ENCODE results near the gene MANF. TPM values are rescaled to one million over a fixed set of nuclear protein-coding genes. Genes with fewer than 3 reads are reported as not detected.

MANF gene
- total RNA-seq, 1 experiment from 2014 or later = 176 TPM

DNA sequence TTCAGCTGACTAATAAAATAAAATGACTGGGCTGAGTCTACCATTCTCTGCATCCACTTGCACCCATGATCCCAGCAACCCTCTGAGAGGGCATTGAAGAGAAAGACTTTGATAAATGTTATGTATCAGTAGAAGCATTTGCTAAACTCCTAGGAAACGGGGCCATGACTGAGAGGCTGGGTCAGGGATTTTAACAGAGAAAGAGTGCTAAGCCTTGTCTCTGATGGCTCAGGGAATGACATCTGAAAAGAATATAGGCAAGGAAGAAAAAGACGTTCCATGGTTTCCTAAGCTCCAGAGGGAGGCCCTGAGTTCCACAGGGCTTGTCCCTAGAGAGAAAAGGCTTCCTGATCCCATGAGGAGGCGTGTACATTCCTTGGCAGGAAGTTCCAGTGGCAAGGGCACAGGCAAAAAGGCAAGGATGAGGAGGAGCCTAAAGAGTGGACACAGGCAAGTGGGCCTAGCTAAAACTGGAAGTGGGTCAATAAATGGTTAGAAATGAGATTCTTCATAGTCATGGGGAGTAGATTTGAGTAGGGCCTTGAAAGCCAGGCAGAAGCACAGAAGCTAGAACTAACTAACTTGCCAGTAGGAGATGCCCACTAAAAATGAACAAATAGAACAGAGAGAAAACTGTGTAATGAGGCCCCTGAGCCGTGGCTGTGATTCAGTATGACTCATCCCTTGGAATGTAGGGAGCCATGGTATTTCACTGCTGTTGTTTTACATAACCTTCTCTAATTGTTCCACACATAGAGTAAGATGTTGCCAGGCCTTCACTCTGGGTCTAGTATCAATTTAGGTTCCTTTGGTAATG lies 44.9 kb upstream of the MANF start:
- H3K9me3 Mint-ChIP-seq (ENCODE audit: low read depth, unreplicated experiment) = no peaks in the 10 kb centered on the region
- no TSS peak for BruUV-seq (replicated peaks)
- H3K27ac Mint-ChIP-seq (ENCODE audit: unreplicated experiment) = peak overlapping the region; percentile 72
- no peak for TF ChIP-seq CTCF (IDR thresholded peaks at IDR 0.05; ENCODE audit: unreplicated experiment)
- peaks cover 10% of the 10 kb centered on the region for H3K36me3 Mint-ChIP-seq (ENCODE audit: insufficient read depth, unreplicated experiment)
- peak; percentile 59 for DNase-seq
- CTCF ChIA-PET = interaction anchor here (0.6 to 1.0 kb wide), 3 partner anchors 19 to 684 kb away, joined by 3 to 4 read pairs (median 3); no protein-coding TSS in a partner anchor
- H3K4me1 Mint-ChIP-seq (ENCODE audit: low read depth, unreplicated experiment) = peaks cover 36% of the 10 kb centered on the region
- no peaks in the 10 kb centered on the region for H3K27me3 Mint-ChIP-seq (ENCODE audit: unreplicated experiment)
- peak overlapping the region; percentile 8 for H3K4me3 Mint-ChIP-seq (ENCODE audit: low read depth, unreplicated experiment)
- intact Hi-C loops (cut with micrococcal nuclease; ENCODE audit: unreplicated experiment) = no loop called here

- Mint-ChIP-seq H3K27me3 (ENCODE audit: unreplicated experiment) (no peaks in the 10 kb centered on the region), H3K4me1 (ENCODE audit: low read depth, unreplicated experiment) (peaks cover 36% of the 10 kb centered on the region), H3K4me3 (ENCODE audit: low read depth, unreplicated experiment) (no peak overlapping the region), H3K27ac (ENCODE audit: unreplicated experiment) (no peak overlapping the region), H3K9me3 (ENCODE audit: low read depth, unreplicated experiment) (no peaks in the 10 kb centered on the region), H3K36me3 (ENCODE audit: insufficient read depth, unreplicated experiment) (peaks cover 10% of the 10 kb centered on the region)
- BruUV-seq (replicated peaks) = no TSS peak
- CTCF ChIA-PET = interaction anchor here (0.6 to 0.7 kb wide), 2 partner anchors 19 to 41 kb away, joined by 3 read pairs; no protein-coding TSS in a partner anchor
- intact Hi-C loops (cut with micrococcal nuclease; ENCODE audit: unreplicated experiment) = no loop called here
- TF ChIP-seq CTCF (IDR thresholded peaks at IDR 0.05; ENCODE audit: unreplicated experiment) = no peak
- peak; percentile 24 for DNase-seq
Measured at GRCh38 chr3:51340989-51341636, 44.0 kb upstream of the MANF start.

DNA sequence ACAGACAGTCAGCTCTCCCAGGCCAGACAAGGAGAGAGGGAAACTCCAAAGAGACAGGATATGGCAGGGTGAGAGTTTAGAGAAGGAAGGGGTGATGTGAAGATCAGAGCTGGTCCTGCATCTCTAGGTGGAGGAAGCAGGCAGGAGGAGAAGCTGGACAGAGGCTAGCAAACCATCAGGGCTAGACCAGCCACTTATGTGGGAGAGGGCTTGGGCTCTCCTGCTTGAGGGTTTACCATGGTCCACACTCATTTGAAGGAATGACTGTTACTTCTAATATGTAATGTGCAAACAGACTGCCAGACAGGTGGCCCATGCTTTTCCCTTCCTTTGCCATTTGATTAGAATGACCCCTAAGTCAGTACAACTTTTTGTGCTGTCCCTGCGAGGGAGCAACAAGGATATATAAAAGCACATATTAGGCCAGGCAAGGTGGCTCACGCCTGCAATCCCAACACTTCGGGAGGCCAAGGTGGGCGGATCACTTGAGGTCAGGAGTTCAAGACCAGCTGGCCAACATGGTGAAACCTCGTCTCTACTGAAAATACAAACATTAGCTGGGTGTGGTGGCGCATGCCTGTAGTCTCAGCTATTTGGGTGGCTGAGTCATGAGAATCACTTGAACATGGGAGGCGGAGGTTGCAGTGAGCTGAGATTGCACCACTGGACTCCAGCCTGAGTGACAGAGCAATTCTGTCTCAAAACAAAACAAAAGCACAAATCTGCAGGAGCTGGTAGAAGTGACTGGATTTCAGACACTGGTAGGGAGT lies 41.0 kb upstream of the MANF start:
- no peak overlapping the region for H3K27ac Mint-ChIP-seq (ENCODE audit: unreplicated experiment)
- CTCF ChIA-PET = no interaction called here
- H3K27me3 Mint-ChIP-seq (ENCODE audit: unreplicated experiment) = no peaks in the 10 kb centered on the region
- no peak for TF ChIP-seq CTCF (IDR thresholded peaks at IDR 0.05; ENCODE audit: unreplicated experiment)
- intact Hi-C loops (cut with micrococcal nuclease; ENCODE audit: unreplicated experiment) = no loop called here
- peaks cover 10% of the 10 kb centered on the region for H3K36me3 Mint-ChIP-seq (ENCODE audit: insufficient read depth, unreplicated experiment)
- no peaks in the 10 kb centered on the region for H3K9me3 Mint-ChIP-seq (ENCODE audit: low read depth, unreplicated experiment)
- BruUV-seq (replicated peaks) = no TSS peak
- H3K4me1 Mint-ChIP-seq (ENCODE audit: low read depth, unreplicated experiment) = peaks cover 36% of the 10 kb centered on the region
- DNase-seq = peak; percentile 32
- H3K4me3 Mint-ChIP-seq (ENCODE audit: low read depth, unreplicated experiment) = no peak overlapping the region

GRCh38 chr3:51350751-51351150 lies 34.3 kb upstream of the MANF start:
- H3K4me3 Mint-ChIP-seq (ENCODE audit: low read depth, unreplicated experiment) = no peak overlapping the region
- H3K36me3 Mint-ChIP-seq (ENCODE audit: insufficient read depth, unreplicated experiment) = no peaks in the 10 kb centered on the region
- no peaks in the 10 kb centered on the region for H3K9me3 Mint-ChIP-seq (ENCODE audit: low read depth, unreplicated experiment)
- intact Hi-C loops (cut with micrococcal nuclease; ENCODE audit: unreplicated experiment) = no loop called here
- BruUV-seq (replicated peaks) = no TSS peak
- H3K27ac Mint-ChIP-seq (ENCODE audit: unreplicated experiment) = no peak overlapping the region
- CTCF ChIA-PET = no interaction called here
- TF ChIP-seq CTCF (IDR thresholded peaks at IDR 0.05; ENCODE audit: unreplicated experiment) = no peak
- H3K27me3 Mint-ChIP-seq (ENCODE audit: unreplicated experiment) = no peaks in the 10 kb centered on the region
- H3K4me1 Mint-ChIP-seq (ENCODE audit: low read depth, unreplicated experiment) = peaks cover 2% of the 10 kb centered on the region
- DNase-seq = no peak
